ENCODE data around the gene CCR7. TPM values are rescaled to one million over a fixed set of nuclear protein-coding genes. Genes with fewer than 3 reads are reported as not detected.

Gene CCR7
- total RNA-seq, 4 donors from 2014 or later, result 0.33 TPM; not detected in 3

- no peaks in the 10 kb centered on the region for H3K36me3 ChIP-seq
- peak; percentile 86 for DNase-seq (ENCODE audit: extremely low spot score)
- no peaks in the 10 kb centered on the region for H3K9me3 ChIP-seq
- peak overlapping the region; percentile 49 to 79 (median 63) for H3K27ac ChIP-seq (replicated peaks in 1 of 4)
- peaks cover 0 to 4% (median 0%) of the 10 kb centered on the region in 4 donors for H3K27me3 ChIP-seq
- 91% methylated on average over 8 of the region's 10 CpGs for WGBS
- H3K4me3 ChIP-seq, result no peak overlapping the region
- TF ChIP-seq POLR2A (IDR thresholded peaks at IDR 0.05; ENCODE audit: low read depth) (no peak), EP300 (IDR thresholded peaks at IDR 0.05) (no peak), POLR2AphosphoS5 (IDR thresholded peaks at IDR 0.05) (no peak)
- TF ChIP-seq, protein P1, sequence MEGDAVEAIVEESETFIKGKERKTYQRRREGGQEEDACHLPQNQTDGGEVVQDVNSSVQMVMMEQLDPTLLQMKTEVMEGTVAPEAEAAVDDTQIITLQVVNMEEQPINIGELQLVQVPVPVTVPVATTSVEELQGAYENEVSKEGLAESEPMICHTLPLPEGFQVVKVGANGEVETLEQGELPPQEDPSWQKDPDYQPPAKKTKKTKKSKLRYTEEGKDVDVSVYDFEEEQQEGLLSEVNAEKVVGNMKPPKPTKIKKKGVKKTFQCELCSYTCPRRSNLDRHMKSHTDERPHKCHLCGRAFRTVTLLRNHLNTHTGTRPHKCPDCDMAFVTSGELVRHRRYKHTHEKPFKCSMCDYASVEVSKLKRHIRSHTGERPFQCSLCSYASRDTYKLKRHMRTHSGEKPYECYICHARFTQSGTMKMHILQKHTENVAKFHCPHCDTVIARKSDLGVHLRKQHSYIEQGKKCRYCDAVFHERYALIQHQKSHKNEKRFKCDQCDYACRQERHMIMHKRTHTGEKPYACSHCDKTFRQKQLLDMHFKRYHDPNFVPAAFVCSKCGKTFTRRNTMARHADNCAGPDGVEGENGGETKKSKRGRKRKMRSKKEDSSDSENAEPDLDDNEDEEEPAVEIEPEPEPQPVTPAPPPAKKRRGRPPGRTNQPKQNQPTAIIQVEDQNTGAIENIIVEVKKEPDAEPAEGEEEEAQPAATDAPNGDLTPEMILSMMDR (IDR thresholded peaks at IDR 0.05), result no peak
- intact Hi-C loops (cut with DNase I), result no loop called here
- peaks cover 59 to 65% (median 62%) of the 10 kb centered on the region in 4 donors for H3K4me1 ChIP-seq
These were observed 6.2 kb downstream of the CCR7 start for GRCh38 chr17:40558890-40559563.

DNA sequence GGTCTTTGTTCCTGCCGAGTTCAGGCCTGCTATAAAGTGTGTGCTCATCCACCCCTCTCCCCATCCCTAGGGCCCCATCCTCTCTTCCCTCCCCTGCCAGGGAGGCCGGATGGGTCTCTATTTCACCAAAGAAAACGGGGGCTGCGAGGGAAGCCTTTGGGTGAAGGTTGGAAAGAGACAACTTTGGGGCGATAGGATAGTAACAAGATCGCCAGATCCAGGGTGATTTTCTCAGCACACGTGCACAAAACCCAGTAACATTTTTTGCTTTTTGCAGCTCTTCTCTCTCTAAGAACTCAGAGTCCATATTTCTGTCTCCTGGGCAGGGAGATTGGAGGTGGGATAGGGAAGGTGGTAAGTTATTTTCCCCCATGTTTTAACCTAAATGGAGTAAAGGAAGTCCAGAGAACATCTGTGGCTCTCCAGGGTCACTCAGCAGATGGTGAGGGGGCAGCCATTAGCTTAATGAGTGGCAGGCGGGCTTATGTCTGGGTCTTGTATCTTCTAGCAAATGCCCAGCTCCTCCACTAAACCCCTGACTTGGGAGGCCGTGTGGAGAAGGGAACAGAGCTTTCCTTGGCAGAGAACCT, 6.9 kb downstream of the CCR7 start:
- no peaks in the 10 kb centered on the region for H3K36me3 ChIP-seq
- H3K4me3 ChIP-seq, result no peak overlapping the region
- 86% methylated on average over 8 of the region's 9 CpGs for WGBS
- TF ChIP-seq, protein P1 (IDR thresholded peaks at IDR 0.05), result no peak
- TF ChIP-seq EP300 (IDR thresholded peaks at IDR 0.05) (no peak), POLR2A (IDR thresholded peaks at IDR 0.05; ENCODE audit: low read depth) (no peak), POLR2AphosphoS5 (IDR thresholded peaks at IDR 0.05) (no peak)
- DNase-seq (ENCODE audit: extremely low spot score), result no peak
- intact Hi-C loops (cut with DNase I), result no loop called here
- H3K9me3 ChIP-seq, result no peaks in the 10 kb centered on the region
- no peaks in the 10 kb centered on the region for H3K27me3 ChIP-seq
- peaks cover 64 to 71% (median 68%) of the 10 kb centered on the region in 4 donors for H3K4me1 ChIP-seq
- peak overlapping the region; percentile 49 to 79 (median 63) for H3K27ac ChIP-seq (replicated peaks in 1 of 4)

GRCh38 chr17:40557531-40558299, 7.6 kb downstream of the CCR7 start:
- peaks cover 71 to 78% (median 75%) of the 10 kb centered on the region in 4 donors for H3K4me1 ChIP-seq
- no peaks in the 10 kb centered on the region for H3K36me3 ChIP-seq
- DNase-seq (ENCODE audit: extremely low spot score), result peak; percentile 81
- WGBS, result 60% methylated on average over 5 of the region's 6 CpGs
- H3K27ac ChIP-seq (replicated peaks in 1 of 4), result peak overlapping the region; percentile 49 to 79 (median 63)
- H3K9me3 ChIP-seq, result no peaks in the 10 kb centered on the region
- TF ChIP-seq POLR2AphosphoS5 (IDR thresholded peaks at IDR 0.05) (no peak), EP300 (IDR thresholded peaks at IDR 0.05) (no peak), POLR2A (IDR thresholded peaks at IDR 0.05; ENCODE audit: low read depth) (no peak)
- TF ChIP-seq, protein P1 (IDR thresholded peaks at IDR 0.05), result no peak
- no peaks in the 10 kb centered on the region for H3K27me3 ChIP-seq
- intact Hi-C loops (cut with DNase I), result no loop called here
- H3K4me3 ChIP-seq, result no peak overlapping the region

DNA sequence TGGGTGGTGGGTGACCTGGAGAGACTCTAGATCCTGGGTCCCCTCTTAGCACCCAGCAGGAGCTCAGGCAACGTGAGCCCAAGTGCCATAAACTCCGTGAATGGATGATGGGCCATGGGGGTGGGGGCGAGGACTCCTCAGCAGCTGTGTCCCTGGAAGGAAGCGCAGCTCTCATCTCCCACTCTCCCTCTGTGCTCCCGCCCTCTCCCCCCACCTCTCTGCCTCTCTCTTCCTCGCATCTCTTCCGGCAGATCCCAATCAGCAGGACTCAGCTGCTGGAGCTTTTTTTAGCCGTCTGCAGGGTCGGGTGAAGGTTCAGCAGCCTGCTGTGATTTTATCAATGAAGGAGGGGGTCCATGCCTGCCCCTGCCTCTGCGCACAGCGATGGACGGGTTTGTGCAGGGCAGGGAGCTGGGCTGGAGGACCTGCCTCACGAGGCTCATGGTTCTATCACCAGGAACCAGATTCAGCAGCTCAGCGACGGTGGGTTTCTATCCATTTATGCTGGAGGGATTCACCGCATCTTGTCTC, 8.3 kb downstream of the CCR7 start:
- no peaks in the 10 kb centered on the region for H3K9me3 ChIP-seq
- H3K4me3 ChIP-seq, result peak overlapping the region in 1 of 4 donors; percentile 10
- H3K36me3 ChIP-seq, result no peaks in the 10 kb centered on the region
- intact Hi-C loops (cut with DNase I), result no loop called here
- TF ChIP-seq EP300 (IDR thresholded peaks at IDR 0.05) (no peak), POLR2AphosphoS5 (IDR thresholded peaks at IDR 0.05) (peak in 1 of 2 donors; percentile 12), POLR2A (IDR thresholded peaks at IDR 0.05; ENCODE audit: low read depth) (no peak)
- TF ChIP-seq, protein P1 (IDR thresholded peaks at IDR 0.05), result no peak
- DNase-seq (ENCODE audit: extremely low spot score), result peak; percentile 87
- H3K27ac ChIP-seq (replicated peaks in 1 of 4), result peak overlapping the region; percentile 49 to 79 (median 63)
- no peaks in the 10 kb centered on the region for H3K27me3 ChIP-seq
- 49% methylated on average over 12 of the region's 16 CpGs for WGBS
- H3K4me1 ChIP-seq, result peaks cover 77 to 86% (median 83%) of the 10 kb centered on the region in 4 donors

Measured in esophagus muscularis mucosa (tissue), 4 donors.